ENCODE results near the gene ASIC2. TPM values are rescaled to one million over a fixed set of nuclear protein-coding genes. Genes with fewer than 3 reads are reported as not detected.

The ASIC2 gene
- total and polyA plus RNA-seq, 2 donors (not counting 1 experiment from before 2014, with no cell fraction given) = not detected

- Histone ChIP-seq H3K4me2 (replicated peaks; ENCODE audit: low read depth, low read length, poor library complexity, severe bottlenecking) (no peak overlapping the region), H3K27ac (ENCODE audit: low read length in 2 of 2) (no peak overlapping the region), H3K27me3 (replicated peaks in 1 of 4; ENCODE audit: control extremely low read depth in 1 of 4, control insufficient read depth in 3 of 4, insufficient read depth in 4 of 4, low read length in 3 of 4) (peaks cover 0 to 2% (median 0%) of the 10 kb centered on the region in 4 experiments), H3K4me1 (ENCODE audit: control insufficient read depth in 2 of 2, insufficient read depth in 2 of 2, low read length in 2 of 2) (no peaks in the 10 kb centered on the region), H3K4me3 (ENCODE audit: control extremely low read depth in 1 of 5, extremely low read depth in 1 of 5, insufficient read depth in 1 of 5, low read depth in 2 of 5, low read length in 4 of 5) (no peak overlapping the region), H3K79me2 (ENCODE audit: control insufficient read depth, insufficient read depth, low read length) (no peaks in the 10 kb centered on the region), H3K36me3 (replicated peaks in 1 of 2; ENCODE audit: control extremely low read depth in 1 of 2, control insufficient read depth in 1 of 2, extremely low read depth in 1 of 2, insufficient read depth in 2 of 2, low read length in 1 of 2) (no peaks in the 10 kb centered on the region), H3K9me3 (ENCODE audit: control extremely low read depth in 1 of 3, control insufficient read depth in 2 of 3, insufficient read depth in 1 of 3, low read length in 2 of 3) (no peaks in the 10 kb centered on the region), H4K20me1 (ENCODE audit: control insufficient read depth, insufficient read depth, low read length, poor library complexity, severe bottlenecking) (no peaks in the 10 kb centered on the region), H2AFZ (ENCODE audit: insufficient read depth, low read depth, low read length, poor library complexity, severe bottlenecking) (no peak overlapping the region), H3K9ac (ENCODE audit: low read length) (no peak overlapping the region)
- DNase-seq = no peak
- peaks cover 8% of the 10 kb centered on the region for H3K27me3 Mint-ChIP-seq
- TF ChIP-seq CTCF (IDR thresholded peaks at IDR 0.05) = no peak
- no peak for TF ChIP-seq EZH2 (IDR thresholded peaks at IDR 0.05; ENCODE audit: borderline replicate concordance, insufficient read depth, low read depth, low read length, poor library complexity, severe bottlenecking)
- ChIA-PET CTCF (no interaction called here), POLR2A (no interaction called here)
- WGBS (ENCODE audit: insufficient coverage) = 97% methylated on average over 9 of the region's 9 CpGs
- no peaks in the 10 kb centered on the region for H3K4me1 Mint-ChIP-seq
- no peak for ATAC-seq (ENCODE audit: low read depth)
- no peaks in the 10 kb centered on the region for H3K9me3 Mint-ChIP-seq (ENCODE audit: insufficient read depth)
- H3K4me3 Mint-ChIP-seq = no peak overlapping the region
- H3K27ac Mint-ChIP-seq = no peak overlapping the region
- intact Hi-C loops (cut with micrococcal nuclease) = no loop called here
These were observed 237.3 kb downstream of the ASIC2 start for GRCh38 chr17:33055746-33056145.

- Histone ChIP-seq H3K9me3 (ENCODE audit: control extremely low read depth in 1 of 3, control insufficient read depth in 2 of 3, insufficient read depth in 1 of 3, low read length in 2 of 3) (no peaks in the 10 kb centered on the region), H3K27ac (ENCODE audit: low read length in 2 of 2) (no peak overlapping the region), H4K20me1 (ENCODE audit: control insufficient read depth, insufficient read depth, low read length, poor library complexity, severe bottlenecking) (no peaks in the 10 kb centered on the region), H2AFZ (ENCODE audit: insufficient read depth, low read depth, low read length, poor library complexity, severe bottlenecking) (no peak overlapping the region), H3K79me2 (ENCODE audit: control insufficient read depth, insufficient read depth, low read length) (no peaks in the 10 kb centered on the region), H3K36me3 (replicated peaks in 1 of 2; ENCODE audit: control extremely low read depth in 1 of 2, control insufficient read depth in 1 of 2, extremely low read depth in 1 of 2, insufficient read depth in 2 of 2, low read length in 1 of 2) (no peaks in the 10 kb centered on the region), H3K4me2 (replicated peaks; ENCODE audit: low read depth, low read length, poor library complexity, severe bottlenecking) (no peak overlapping the region), H3K27me3 (replicated peaks in 1 of 4; ENCODE audit: control extremely low read depth in 1 of 4, control insufficient read depth in 3 of 4, insufficient read depth in 4 of 4, low read length in 3 of 4) (peaks cover 0 to 2% (median 0%) of the 10 kb centered on the region in 4 experiments), H3K9ac (ENCODE audit: low read length) (no peak overlapping the region), H3K4me3 (ENCODE audit: control extremely low read depth in 1 of 5, extremely low read depth in 1 of 5, insufficient read depth in 1 of 5, low read depth in 2 of 5, low read length in 4 of 5) (no peak overlapping the region), H3K4me1 (ENCODE audit: control insufficient read depth in 2 of 2, insufficient read depth in 2 of 2, low read length in 2 of 2) (no peaks in the 10 kb centered on the region)
- TF ChIP-seq EZH2 (IDR thresholded peaks at IDR 0.05; ENCODE audit: borderline replicate concordance, insufficient read depth, low read depth, low read length, poor library complexity, severe bottlenecking) = no peak
- no peak for TF ChIP-seq CTCF (IDR thresholded peaks at IDR 0.05)
- Mint-ChIP-seq H3K4me1 (no peaks in the 10 kb centered on the region), H3K9me3 (ENCODE audit: insufficient read depth) (no peaks in the 10 kb centered on the region), H3K4me3 (no peak overlapping the region), H3K27me3 (peaks cover 8% of the 10 kb centered on the region), H3K27ac (no peak overlapping the region)
- ChIA-PET POLR2A (no interaction called here), CTCF (no interaction called here)
- 80% methylated on average over 9 of the region's 9 CpGs for WGBS (ENCODE audit: insufficient coverage)
- ATAC-seq (ENCODE audit: low read depth) (no peak), DNase-seq (no peak)
- intact Hi-C loops (cut with micrococcal nuclease) = no loop called here
These were observed 237.9 kb downstream of the ASIC2 start for GRCh38 chr17:33055171-33055611.
